Metanephros (tissue), 2 donors: ENCODE results near the gene ITIH4. TPM values are rescaled to one million over a fixed set of nuclear protein-coding genes. Genes with fewer than 3 reads are reported as not detected.

Experiments used
- small RNA-seq: library from RNA; depleted of rRNA; stranded (forward); fragments of <200 nt; gene quantifications from one replicate; pipeline ENCODE3, GENCODE V24; 2014; ENCODE audit warnings: low replicate concordance
- total RNA-seq: library from RNA; depleted of rRNA; stranded (reverse); fragments of >200 nt; gene quantifications from one replicate; pipeline ENCODE4 v1.2.3, GENCODE V29; 2014

ITIH4 gene
- total RNA-seq = 10.7 TPM

GRCh38 chr3:52830535-52831258, at the start of gene ITIH4:
Gene ITIH4, minus strand, starts transcription at chr3:52830672. Its CDS starts 30 bp downstream, at chr3:52830642.

GRCh38 chr3:52834871-52835501, 4.5 kb upstream of the ITIH4 start, which contains the start of gene MUSTN1:
Gene MUSTN1, minus strand, starts transcription at chr3:52835019. Its CDS starts 71 bp downstream, at chr3:52834948.

GRCh38 chr3:52794612-52795099, 35.8 kb downstream of the ITIH4 start, which contains the start of gene ITIH3:
Gene ITIH3, plus strand, starts transcription at chr3:52794796. Its CDS starts 8 bp downstream, at chr3:52794804.

GRCh38 chr3:52777127-52777958, 53.1 kb downstream of the ITIH4 start, which contains the start of gene ITIH1:
Gene ITIH1, plus strand, starts transcription at chr3:52777599. Its CDS starts 17 bp downstream, at chr3:52777616.

GRCh38 chr3:52770496-52771333, 59.8 kb downstream of the ITIH4 start, which contains the start of gene NEK4:
Gene NEK4, minus strand, starts transcription at chr3:52770940. Its CDS starts 194 bp downstream, at chr3:52770746.

Small RNA genes within 50 kb of the gene (small RNA-seq; reads per million reads assigned to genes)
- gene MIR8064 (not detected), gene MUSTN1 (not detected)

Other genes starting within 250 kb of the ITIH4 start
- 72.1 TPM for gene PBRM1, start 144.8 kb downstream of the ITIH4 start, total RNA-seq
- 55.5 TPM for gene GNL3, start 144.6 kb downstream of the ITIH4 start, total RNA-seq
- gene GLT8D1, start 124.9 kb downstream of the ITIH4 start, total RNA-seq = 85.2 TPM
- 57.9 TPM for gene SPCS1, start 124.6 kb downstream of the ITIH4 start, total RNA-seq
- 34.4 TPM for gene NEK4, start 59.7 kb downstream of the ITIH4 start, total RNA-seq
- 0.41 TPM for gene ITIH1, start 53.1 kb downstream of the ITIH4 start, total RNA-seq
- 8.6 TPM for gene ITIH3, start 35.9 kb downstream of the ITIH4 start, total RNA-seq
- 11.9 TPM for gene MUSTN1, start 4.3 kb upstream of the ITIH4 start, total RNA-seq
- gene STIMATE, start 66.9 kb upstream of the ITIH4 start, total RNA-seq = 20.0 TPM
- 13.0 TPM for gene SFMBT1, start 215.4 kb upstream of the ITIH4 start, total RNA-seq